Common myeloid progenitor, CD34-positive (primary cell): ENCODE measurements around the gene BPIFB3.

Experiments
- CTCF ChIA-PET: fragments of 350-600 bp; sonication (Branson Sonifier 250); formaldehyde crosslinking; loops from one replicate; lab custom pipeline; 2021; ENCODE audit warnings: antibody characterized with exemption; lab: Charles Lee
- POLR2A ChIA-PET: fragments of 350-600 bp; sonication (Branson Sonifier 250); formaldehyde crosslinking; loops from one replicate; lab custom pipeline; 2021; ENCODE audit warnings: antibody characterized with exemption; lab: Charles Lee
- DNase-seq, 3 donors: peaks; one replicate each; pipeline versions ENCODE4 v3.0.0 to v3.0.0-alpha.2; 2013
- H3K27ac ChIP-seq, 2 experiments: 1 replicate in 1 of 2; 2 replicates in 1 of 2; pipeline ENCODE4 v1.7.0; 2013; ENCODE audit warnings: inconsistent platforms in 2 of 2, low read length in 2 of 2, mild to moderate bottlenecking in 2 of 2, low read depth in 1 of 2, moderate library complexity in 1 of 2; ENCODE audit not compliant: severe bottlenecking in 2 of 2, insufficient read depth in 1 of 2, poor library complexity in 1 of 2
- H3K27me3 ChIP-seq, 5 experiments: replicated peaks in 2 of 5; 1 replicate in 3 of 5; 2 replicates in 2 of 5; pipeline versions ENCODE4 v1.6.1 to v1.7.0; 2013; ENCODE audit warnings: low read length in 4 of 5, mild to moderate bottlenecking in 2 of 5, moderate library complexity in 2 of 5, inconsistent platforms in 1 of 5; ENCODE audit not compliant: insufficient read depth in 5 of 5, control insufficient read depth in 4 of 5
- H3K36me3 ChIP-seq, 4 experiments: 1 replicate in 2 of 4; 2 replicates in 2 of 4; pipeline versions ENCODE4 v1.6.1 to v1.7.0; 2013; ENCODE audit warnings: low read length in 3 of 4, control low read depth in 1 of 4, mild to moderate bottlenecking in 1 of 4; ENCODE audit not compliant: control insufficient read depth in 4 of 4, insufficient read depth in 4 of 4
- H3K4me1 ChIP-seq, 4 experiments: 1 replicate in 3 of 4; 2 replicates in 1 of 4; pipeline versions ENCODE4 v1.6.1 to v1.7.1; 2013; ENCODE audit warnings: low read length in 3 of 4, mild to moderate bottlenecking in 3 of 4, control low read depth in 1 of 4, inconsistent platforms in 1 of 4, moderate library complexity in 1 of 4; ENCODE audit not compliant: control insufficient read depth in 4 of 4, insufficient read depth in 4 of 4; ENCODE audit errors: control extremely low read depth in 1 of 4
- H3K4me3 ChIP-seq, 7 experiments: 1 replicate in 4 of 7; 2 replicates in 3 of 7; pipeline versions ENCODE4 v1.5.1 to v1.7.0; 2013; ENCODE audit warnings: mild to moderate bottlenecking in 7 of 7, low read length in 6 of 7, moderate library complexity in 6 of 7, inconsistent platforms in 2 of 7, low read depth in 2 of 7, control low read depth in 1 of 7; ENCODE audit not compliant: insufficient read depth in 4 of 7, control insufficient read depth in 1 of 7; ENCODE audit errors: extremely low read depth in 1 of 7
- H3K9me3 ChIP-seq, 5 experiments: 1 replicate in 4 of 5; 2 replicates in 1 of 5; pipeline versions ENCODE4 v1.6.1 to v1.7.1; 2013; ENCODE audit warnings: low read length in 4 of 5, mild to moderate bottlenecking in 2 of 5, inconsistent platforms in 1 of 5, low read depth in 1 of 5, moderate library complexity in 1 of 5; ENCODE audit not compliant: control insufficient read depth in 4 of 5, insufficient read depth in 2 of 5; ENCODE audit errors: control extremely low read depth in 1 of 5
- WGBS: methylation state at CpG from one replicate; pipeline ENCODE4 v1.1.5; 2013; ENCODE audit not compliant: insufficient coverage; 5-methylcytosine and 5-hydroxymethylcytosine counted together

The BPIFB3 gene

DNA sequence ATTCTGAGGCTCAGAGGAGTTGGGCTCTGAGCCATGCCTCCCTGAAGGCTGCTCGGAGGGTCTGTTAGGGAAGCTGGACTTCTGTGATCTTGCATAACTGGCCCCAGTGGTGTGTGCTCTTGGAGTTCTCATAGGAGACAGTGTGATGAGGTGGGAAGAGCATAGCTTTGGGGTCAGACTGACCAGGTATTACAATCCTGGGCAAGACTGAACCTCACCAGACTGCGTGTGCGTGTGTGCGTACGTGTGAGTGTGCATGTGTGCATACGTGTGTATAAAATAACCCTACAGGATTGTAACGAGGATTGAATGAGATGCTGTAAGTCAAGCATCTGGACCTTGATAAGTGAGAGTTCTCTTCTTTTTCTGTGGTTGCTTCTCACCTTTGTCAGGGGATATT, 36.2 kb upstream of the BPIFB3 start:
- POLR2A ChIA-PET, result no interaction called here
- Histone ChIP-seq H3K4me1 (no peaks in the 10 kb centered on the region), H3K9me3 (no peaks in the 10 kb centered on the region), H3K36me3 (no peaks in the 10 kb centered on the region), H3K27ac (no peak overlapping the region), H3K4me3 (no peak overlapping the region), H3K27me3 (no peaks in the 10 kb centered on the region)
- 100% methylated on average over 3 of the region's 7 CpGs for WGBS
- no peak for DNase-seq
- CTCF ChIA-PET, result interaction anchor here (0.8 kb wide), 1 partner anchor 31 kb away, joined by 3 read pairs; no protein-coding TSS in a partner anchor

DNA sequence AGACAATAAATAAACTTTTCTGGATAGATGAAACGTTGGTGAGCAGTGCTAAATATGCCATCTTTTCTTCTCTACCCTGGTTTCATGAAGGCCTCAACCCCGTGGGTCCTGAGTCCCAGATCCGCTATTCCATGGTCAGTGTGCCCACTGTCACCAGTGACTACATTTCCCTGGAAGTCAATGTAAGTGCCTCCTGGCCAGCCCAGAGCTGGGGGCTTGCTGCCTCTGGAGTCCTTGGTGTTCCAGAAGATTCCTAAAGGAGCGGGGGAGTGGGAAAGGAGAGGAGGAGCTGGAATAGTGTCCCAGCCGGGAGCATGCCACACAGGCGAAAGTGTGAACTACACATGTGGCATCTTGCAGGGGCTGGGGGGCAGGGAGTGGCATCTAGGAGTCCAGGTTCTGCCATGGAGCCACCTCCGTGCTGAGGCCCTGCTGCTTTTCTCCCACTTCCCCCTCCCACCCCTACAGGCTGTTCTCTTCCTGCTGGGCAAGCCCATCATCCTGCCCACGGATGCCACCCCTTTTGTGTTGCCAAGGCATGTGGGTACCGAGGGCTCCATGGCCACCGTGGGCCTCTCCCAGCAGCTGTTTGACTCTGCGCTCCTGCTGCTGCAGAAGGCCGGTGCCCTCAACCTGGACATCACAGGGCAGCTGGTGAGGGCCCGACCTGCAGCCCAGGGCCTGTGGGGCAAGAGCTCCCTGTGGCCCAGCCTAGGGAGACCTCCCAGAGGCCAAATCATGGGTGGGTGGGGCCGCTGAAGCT, 35.4 kb upstream of the BPIFB3 start:
- H3K36me3 ChIP-seq, result no peaks in the 10 kb centered on the region
- no peak for DNase-seq
- H3K27ac ChIP-seq, result no peak overlapping the region
- no peaks in the 10 kb centered on the region for H3K27me3 ChIP-seq
- ChIA-PET POLR2A (no interaction called here), CTCF (no interaction called here)
- H3K9me3 ChIP-seq, result no peaks in the 10 kb centered on the region
- no peak overlapping the region for H3K4me3 ChIP-seq
- no peaks in the 10 kb centered on the region for H3K4me1 ChIP-seq
- 68% methylated on average over 11 of the region's 14 CpGs for WGBS

DNA sequence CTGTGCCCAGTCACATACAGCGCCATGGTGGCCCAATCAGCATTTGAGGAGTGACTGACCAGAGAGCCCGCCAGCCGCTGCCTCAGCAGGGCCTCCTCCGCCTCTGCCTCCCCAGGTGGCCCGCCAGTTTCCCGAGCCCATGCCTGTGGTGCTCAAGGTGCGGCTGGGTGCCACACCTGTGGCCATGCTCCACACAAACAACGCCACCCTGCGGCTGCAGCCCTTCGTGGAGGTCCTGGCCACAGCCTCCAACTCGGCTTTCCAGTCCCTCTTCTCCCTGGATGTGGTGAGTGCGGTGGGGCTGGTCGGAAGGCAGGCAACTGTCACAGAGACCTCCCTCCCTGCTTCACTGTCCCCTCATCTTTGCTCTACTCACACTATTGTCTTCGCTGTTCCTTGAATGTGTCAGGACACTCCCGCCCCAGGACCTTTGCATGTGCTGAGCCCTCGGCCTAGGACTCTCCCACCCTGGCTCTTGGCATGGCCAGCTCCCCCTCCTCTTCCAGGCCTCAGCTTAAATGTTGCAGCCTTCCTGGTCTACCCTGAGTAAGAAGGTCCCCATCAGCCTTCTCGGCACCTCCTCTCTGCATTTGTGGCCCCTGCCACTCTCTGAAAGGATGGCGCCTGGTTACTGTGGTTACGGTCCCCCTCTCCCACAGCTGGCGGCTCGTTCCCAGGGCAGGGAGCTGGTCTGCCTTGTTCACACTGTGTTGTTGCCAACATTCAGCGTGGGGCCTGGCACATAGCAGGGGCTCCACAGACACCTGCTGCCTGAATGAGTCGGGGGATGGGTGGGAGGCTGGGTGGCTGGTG, 34.0 kb upstream of the BPIFB3 start:
- POLR2A ChIA-PET, result no interaction called here
- no peaks in the 10 kb centered on the region for H3K36me3 ChIP-seq
- H3K9me3 ChIP-seq, result no peaks in the 10 kb centered on the region
- H3K4me1 ChIP-seq, result no peaks in the 10 kb centered on the region
- H3K27ac ChIP-seq, result no peak overlapping the region
- DNase-seq, result peak in 2 of 3 donors; percentile 9 to 18
- no peak overlapping the region for H3K4me3 ChIP-seq
- CTCF ChIA-PET, result interaction anchor here (1.0 kb wide), 1 partner anchor 12 kb away, joined by 4 read pairs; the partner anchor contains the start of gene BPIFB6
- H3K27me3 ChIP-seq, result no peaks in the 10 kb centered on the region
- WGBS, result 97% methylated on average over 20 of the region's 23 CpGs

DNA sequence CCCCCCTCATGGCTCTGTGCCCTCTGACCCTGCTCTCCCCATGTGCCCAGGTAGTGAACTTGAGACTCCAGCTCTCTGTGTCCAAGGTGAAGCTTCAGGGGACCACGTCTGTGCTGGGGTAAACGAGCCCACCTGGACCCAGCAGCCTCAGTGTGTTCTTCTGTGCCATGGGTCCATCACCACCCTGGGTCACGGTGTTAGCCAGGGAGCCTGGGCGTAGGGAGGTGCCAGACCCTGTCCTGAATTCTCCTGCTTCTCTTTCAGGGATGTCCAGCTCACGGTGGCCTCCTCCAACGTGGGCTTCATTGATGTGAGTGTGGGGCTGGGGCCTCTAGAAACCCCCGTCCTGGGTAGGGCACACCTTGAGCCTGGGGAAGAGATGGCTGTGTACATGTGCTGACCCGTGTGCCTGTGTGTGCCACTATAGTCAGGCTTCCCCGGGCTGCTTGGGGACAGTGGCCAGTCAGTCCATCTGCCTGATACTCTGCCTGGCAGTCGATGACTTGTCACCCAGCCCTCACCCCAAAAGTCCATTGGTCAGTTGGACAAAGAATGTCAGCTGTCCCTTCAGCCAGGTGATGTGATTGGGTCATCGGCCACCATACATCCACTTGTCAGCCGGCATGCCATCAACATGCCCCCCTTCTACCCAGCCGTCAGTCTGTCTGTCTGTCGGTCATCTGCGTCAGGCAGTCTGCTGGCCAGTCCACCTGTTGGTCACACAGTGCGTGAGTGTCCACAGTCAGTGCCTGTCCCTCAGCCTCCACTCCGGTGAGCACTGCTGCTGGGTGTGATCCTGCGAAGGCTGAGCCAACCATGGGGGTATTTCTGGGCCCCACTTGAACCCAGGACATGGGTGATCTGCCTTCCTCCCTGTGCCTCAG, 33.2 kb upstream of the BPIFB3 start:
- CTCF ChIA-PET, result interaction anchor here (1.0 kb wide), 1 partner anchor 11 kb away, joined by 4 read pairs; the partner anchor contains the start of gene BPIFB6
- Histone ChIP-seq H3K9me3 (peaks cover 0 to 2% (median 0%) of the 10 kb centered on the region in 5 experiments), H3K4me3 (no peak overlapping the region)

DNA sequence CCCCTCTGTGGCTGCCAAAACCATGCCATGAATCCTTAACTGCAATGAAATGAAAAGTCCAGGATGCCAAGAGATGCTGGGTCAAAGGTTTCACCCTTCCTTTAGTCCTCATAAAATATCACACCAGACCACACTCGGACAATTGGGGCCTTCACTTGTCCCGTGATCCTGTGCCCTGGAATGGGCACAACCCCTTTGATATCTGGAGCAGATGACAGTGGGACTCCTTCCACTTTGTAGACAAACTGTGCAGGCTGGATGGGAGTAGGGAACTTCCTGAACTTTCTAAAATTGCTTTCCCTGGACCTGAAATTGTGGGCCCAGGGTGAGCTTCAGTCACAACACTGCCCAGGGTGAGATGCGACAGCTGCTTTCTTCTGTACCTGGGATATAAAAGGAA, 31.8 kb upstream of the BPIFB3 start:
- 97% methylated on average over 3 of the region's 3 CpGs for WGBS
- POLR2A ChIA-PET, result no interaction called here
- no peak overlapping the region for H3K27ac ChIP-seq

More for the DNA sequence above, 33.2 kb upstream of the BPIFB3 start:
- POLR2A ChIA-PET, result no interaction called here
- H3K27me3 ChIP-seq, result no peaks in the 10 kb centered on the region
- no peak for DNase-seq
- WGBS, result 96% methylated on average over 16 of the region's 18 CpGs
- no peaks in the 10 kb centered on the region for H3K4me1 ChIP-seq
- no peak overlapping the region for H3K27ac ChIP-seq
- H3K36me3 ChIP-seq, result no peaks in the 10 kb centered on the region

DNA sequence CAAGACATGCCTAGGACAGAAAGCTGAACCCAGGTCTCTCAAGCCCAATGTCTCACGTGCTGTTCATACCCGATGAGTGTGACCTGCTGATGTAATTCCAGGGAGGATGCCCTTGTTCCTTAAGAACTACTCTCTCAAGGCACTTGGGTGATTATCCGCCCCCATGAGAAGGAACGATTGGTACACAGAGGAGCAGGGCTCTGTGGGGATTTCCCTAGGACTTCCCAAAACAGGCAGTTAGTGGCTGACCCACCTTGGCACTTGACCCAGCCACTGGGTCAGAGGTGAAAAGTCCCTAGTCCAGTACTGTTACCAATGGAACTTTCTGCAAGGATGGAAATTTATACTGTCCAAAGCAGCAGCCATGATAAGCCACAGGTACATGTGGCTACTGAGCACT, 31.4 kb upstream of the BPIFB3 start:
- no peak for DNase-seq
- H3K9me3 ChIP-seq, result peaks cover 0 to 2% (median 0%) of the 10 kb centered on the region in 5 experiments
- H3K36me3 ChIP-seq, result no peaks in the 10 kb centered on the region
- no peaks in the 10 kb centered on the region for H3K4me1 ChIP-seq
- ChIA-PET POLR2A (no interaction called here), CTCF (no interaction called here)
- H3K4me3 ChIP-seq, result no peak overlapping the region
- H3K27me3 ChIP-seq, result no peaks in the 10 kb centered on the region
- WGBS, result 67% methylated on average over 4 of the region's 4 CpGs
- H3K27ac ChIP-seq, result no peak overlapping the region

More for the DNA sequence above, 31.8 kb upstream of the BPIFB3 start:
- Histone ChIP-seq H3K9me3 (peaks cover 0 to 2% (median 0%) of the 10 kb centered on the region in 5 experiments), H3K36me3 (no peaks in the 10 kb centered on the region), H3K4me3 (no peak overlapping the region), H3K4me1 (no peaks in the 10 kb centered on the region), H3K27me3 (no peaks in the 10 kb centered on the region)
- DNase-seq, result no peak
- CTCF ChIA-PET, result no interaction called here
